ENCODE measurements around the gene MOK. TPM values are rescaled to one million over a fixed set of nuclear protein-coding genes. Genes with fewer than 3 reads are reported as not detected.

MOK gene
- total and polyA plus RNA-seq, 9 donors: 20.0 to 51.1 (median 23.8) TPM

- Histone ChIP-seq H3K9me3 (no peaks in the 10 kb centered on the region), H3K36me3 (no peaks in the 10 kb centered on the region), H3K27ac (no peak overlapping the region), H3K4me1 (ENCODE audit: insufficient read depth) (peaks cover 2% of the 10 kb centered on the region), H3K4me3 (no peak overlapping the region), H3K27me3 (no peaks in the 10 kb centered on the region)
- intact Hi-C loops (cut with DNase I): no loop called here
- TF ChIP-seq EP300 (IDR thresholded peaks at IDR 0.05) (no peak), CTCF (IDR thresholded peaks at IDR 0.05) (no peak), POLR2A (IDR thresholded peaks at IDR 0.05) (no peak)
- 88 to 95% (median 91%) methylated on average over 9 of the region's 9 CpGs for WGBS, 3 donors
- no peak for DNase-seq
These were observed 48.2 kb downstream of the MOK start for GRCh38 chr14:102256716-102257115.

- TF ChIP-seq CTCF (IDR thresholded peaks at IDR 0.05) (no peak), POLR2A (IDR thresholded peaks at IDR 0.05) (no peak), EP300 (IDR thresholded peaks at IDR 0.05) (no peak)
- peak; percentile 42 to 65 (median 53) for DNase-seq
- H3K27ac ChIP-seq: peak overlapping the region; percentile 63
- 17 to 27% (median 25%) methylated on average over 9 of the region's 9 CpGs for WGBS, 3 donors
- intact Hi-C loops (cut with DNase I): no loop called here
- H3K9me3 ChIP-seq: no peaks in the 10 kb centered on the region
- no peaks in the 10 kb centered on the region for H3K36me3 ChIP-seq
- peaks cover 2% of the 10 kb centered on the region for H3K4me1 ChIP-seq (ENCODE audit: insufficient read depth)
- no peak overlapping the region for H3K4me3 ChIP-seq
- no peaks in the 10 kb centered on the region for H3K27me3 ChIP-seq
These were observed 49.4 kb downstream of the MOK start for GRCh38 chr14:102255401-102256190.

GRCh38 chr14:102252834-102253801 is 51.8 kb downstream of the MOK start:
- intact Hi-C loops (cut with DNase I): no loop called here
- H3K27ac ChIP-seq: no peak overlapping the region
- no peak for TF ChIP-seq POLR2A (IDR thresholded peaks at IDR 0.05)
- TF ChIP-seq EP300 (IDR thresholded peaks at IDR 0.05): no peak
- TF ChIP-seq CTCF (IDR thresholded peaks at IDR 0.05): no peak
- no peak for DNase-seq
- no peaks in the 10 kb centered on the region for H3K27me3 ChIP-seq
- 89 to 92% (median 90%) methylated on average over 21 of the region's 21 CpGs for WGBS, 3 donors
- H3K9me3 ChIP-seq: no peaks in the 10 kb centered on the region
- peaks cover 2% of the 10 kb centered on the region for H3K4me1 ChIP-seq (ENCODE audit: insufficient read depth)
- no peaks in the 10 kb centered on the region for H3K36me3 ChIP-seq
- H3K4me3 ChIP-seq: no peak overlapping the region

- Histone ChIP-seq H3K27ac (no peak overlapping the region), H3K36me3 (no peaks in the 10 kb centered on the region), H3K4me3 (no peak overlapping the region), H3K9me3 (no peaks in the 10 kb centered on the region), H3K27me3 (no peaks in the 10 kb centered on the region), H3K4me1 (ENCODE audit: insufficient read depth) (peaks cover 2% of the 10 kb centered on the region)
- intact Hi-C loops (cut with DNase I): no loop called here
- no peak for DNase-seq
- no peak for TF ChIP-seq EP300 (IDR thresholded peaks at IDR 0.05)
- no peak for TF ChIP-seq POLR2A (IDR thresholded peaks at IDR 0.05)
- TF ChIP-seq CTCF (IDR thresholded peaks at IDR 0.05): no peak
- 95 to 97% (median 95%) methylated on average over 8 of the region's 8 CpGs for WGBS, 3 donors
These were observed 53.8 kb downstream of the MOK start for GRCh38 chr14:102251161-102251560.

Measured in ovary (tissue), 9 donors.